ENCODE measurements around the gene PLEKHA8. TPM values are rescaled to one million over a fixed set of nuclear protein-coding genes. Genes with fewer than 3 reads are reported as not detected.

PLEKHA8 gene
- total and polyA plus RNA-seq, 10 donors, result 1.4 to 13.6 (median 8.4) TPM

GRCh38 chr7:30076411-30076810 lies 48.2 kb downstream of the PLEKHA8 start:
- no peak for DNase-seq
- Histone ChIP-seq H3K36me3 (peaks cover 0 to 48% (median 6%) of the 10 kb centered on the region in 6 donors), H3K9me3 (no peaks in the 10 kb centered on the region), H3K4me1 (peaks cover 0 to 7% (median 0%) of the 10 kb centered on the region in 6 donors), H3K27ac (no peak overlapping the region), H3K4me3 (no peak overlapping the region), H3K27me3 (replicated peaks in 1 of 7) (no peaks in the 10 kb centered on the region)
- TF ChIP-seq CTCF (IDR thresholded peaks at IDR 0.05 in 8 of 11, conservative IDR thresholded peaks at IDR 0.05 in 3 of 11) (no peak), POLR2A (IDR thresholded peaks at IDR 0.05) (no peak), POLR2AphosphoS5 (IDR thresholded peaks at IDR 0.05) (no peak)
- 90 to 97% (median 95%) methylated on average over 1 of the region's 1 CpG for WGBS, 5 donors
- intact Hi-C loops (cut with DNase I; ENCODE audit: low total_unique reads), result no loop called here

GRCh38 chr7:30078280-30078679 lies 50.1 kb downstream of the PLEKHA8 start:
- Histone ChIP-seq H3K9me3 (no peaks in the 10 kb centered on the region), H3K27me3 (replicated peaks in 1 of 7) (no peaks in the 10 kb centered on the region), H3K27ac (no peak overlapping the region), H3K36me3 (peaks cover 0 to 46% (median 6%) of the 10 kb centered on the region in 6 donors), H3K4me3 (no peak overlapping the region), H3K4me1 (peaks cover 0 to 7% (median 0%) of the 10 kb centered on the region in 6 donors)
- 97 to 99% (median 97%) methylated on average over 3 of the region's 3 CpGs for WGBS, 5 donors
- intact Hi-C loops (cut with DNase I; ENCODE audit: low total_unique reads), result no loop called here
- TF ChIP-seq CTCF (IDR thresholded peaks at IDR 0.05 in 8 of 11, conservative IDR thresholded peaks at IDR 0.05 in 3 of 11) (no peak), POLR2A (IDR thresholded peaks at IDR 0.05) (no peak), POLR2AphosphoS5 (IDR thresholded peaks at IDR 0.05) (no peak)
- DNase-seq, result no peak

- peaks cover 0 to 52% (median 6%) of the 10 kb centered on the region in 6 donors for H3K36me3 ChIP-seq
- no peak overlapping the region for H3K4me3 ChIP-seq
- 88 to 98% (median 95%) methylated on average over 2 of the region's 2 CpGs for whole genome bisulfite sequencing, 5 donors
- DNase-seq, result no peak
- H3K27ac ChIP-seq, result no peak overlapping the region
- no peaks in the 10 kb centered on the region for H3K9me3 ChIP-seq
- intact Hi-C loops (cut with DNase I; ENCODE audit: low total_unique reads), result no loop called here
- H3K27me3 ChIP-seq (replicated peaks in 1 of 7), result no peaks in the 10 kb centered on the region
- no peak for TF ChIP-seq CTCF (IDR thresholded peaks at IDR 0.05 in 8 of 11, conservative IDR thresholded peaks at IDR 0.05 in 3 of 11)
- H3K4me1 ChIP-seq, result peaks cover 0 to under 1% (median 0%) of the 10 kb centered on the region in 6 donors
Observed at GRCh38 chr7:30079880-30080279, 51.7 kb downstream of the PLEKHA8 start.

- WGBS, 5 donors, result 92 to 99% (median 93%) methylated on average over 3 of the region's 3 CpGs
- no peak for TF ChIP-seq CTCF (IDR thresholded peaks at IDR 0.05 in 8 of 11, conservative IDR thresholded peaks at IDR 0.05 in 3 of 11)
- TF ChIP-seq POLR2AphosphoS5 (IDR thresholded peaks at IDR 0.05), result no peak
- no peak for TF ChIP-seq POLR2A (IDR thresholded peaks at IDR 0.05)
- H3K36me3 ChIP-seq, result peaks cover 0 to 56% (median 6%) of the 10 kb centered on the region in 6 donors
- intact Hi-C loops (cut with DNase I; ENCODE audit: low total_unique reads), result no loop called here
- H3K9me3 ChIP-seq, result no peaks in the 10 kb centered on the region
- no peaks in the 10 kb centered on the region for H3K4me1 ChIP-seq
- no peak for DNase-seq
- H3K4me3 ChIP-seq, result no peak overlapping the region
- no peaks in the 10 kb centered on the region for H3K27me3 ChIP-seq (replicated peaks in 1 of 7)
- H3K27ac ChIP-seq, result no peak overlapping the region
Observed at GRCh38 chr7:30080818-30081217, 52.6 kb downstream of the PLEKHA8 start.
